HEK293T (cell line): Measurements from ENCODE around the gene NXNL1.
"Not testable (repeated sequence)": the region's sequence is repeated elsewhere in the genome, so short reads cannot be mapped to it uniquely, and the experiment has no call there.

Source experiments
- CTCF ChIA-PET: fragments of 350-600 bp; formaldehyde crosslinking; extraction: SDS; loops from one replicate; lab custom pipeline; 2021; ENCODE audit warnings: antibody characterized with exemption, inconsistent platforms; lab: Yijun Ruan, JAX
- POLR2A ChIA-PET: fragments of 350-600 bp; formaldehyde crosslinking; extraction: SDS; loops from one replicate; lab custom pipeline; 2020; ENCODE audit warnings: antibody characterized with exemption, inconsistent platforms; lab: Yijun Ruan, JAX
- DNase-seq: peaks from one replicate; pipeline ENCODE4 v3.0.0; 2012; ENCODE audit warnings: mixed read lengths; ENCODE audit errors: extremely low spot score
- ARNT ChIP-seq: fragments of 450-650 bp; IDR thresholded peaks from 2 replicates; pipeline ENCODE4 v1.6.1; 2017; ENCODE audit warnings: mild to moderate bottlenecking
- BHLHE40 ChIP-seq: fragments of 450-650 bp; IDR thresholded peaks from 2 replicates; pipeline ENCODE4 v1.6.1; 2016; ENCODE audit warnings: mild to moderate bottlenecking, moderate library complexity, borderline replicate concordance
- CTBP1 ChIP-seq: fragments of 450-650 bp; IDR thresholded peaks from 2 replicates; pipeline ENCODE4 v1.6.1; 2016; ENCODE audit warnings: borderline replicate concordance
- ELF4 ChIP-seq: fragments of 450-650 bp; IDR thresholded peaks from 2 replicates; pipeline ENCODE4 v1.6.1; 2017; ENCODE audit warnings: antibody characterized with exemption
- FOXA1 ChIP-seq: fragments of 450-650 bp; IDR thresholded peaks from 2 replicates; pipeline ENCODE4 v1.6.1; 2016; ENCODE audit warnings: mild to moderate bottlenecking
- FOXK2 ChIP-seq: fragments of 450-650 bp; IDR thresholded peaks from 2 replicates; pipeline ENCODE4 v1.6.1; 2016; ENCODE audit warnings: mild to moderate bottlenecking
- FOXM1 ChIP-seq: fragments of 450-650 bp; IDR thresholded peaks from 2 replicates; pipeline ENCODE4 v1.6.1; 2017; ENCODE audit warnings: mild to moderate bottlenecking, borderline replicate concordance
- HDGF ChIP-seq: fragments of 450-650 bp; IDR thresholded peaks from 2 replicates; pipeline ENCODE4 v1.6.1; 2017; ENCODE audit warnings: antibody characterized with exemption, borderline replicate concordance
- L3MBTL2 ChIP-seq: fragments of 450-650 bp; conservative IDR thresholded peaks from 2 replicates; pipeline ENCODE4 v1.6.1; 2016; ENCODE audit warnings: mild to moderate bottlenecking
- LEF1 ChIP-seq: fragments of 450-650 bp; IDR thresholded peaks from 2 replicates; pipeline ENCODE4 v1.6.1; 2017; ENCODE audit warnings: mild to moderate bottlenecking, borderline replicate concordance
- NFRKB ChIP-seq: fragments of 450-650 bp; IDR thresholded peaks from 2 replicates; pipeline ENCODE4 v1.6.1; 2016; ENCODE audit warnings: mild to moderate bottlenecking, moderate library complexity
- PKNOX1 ChIP-seq: fragments of 450-650 bp; IDR thresholded peaks from 2 replicates; pipeline ENCODE4 v1.6.1; 2016
- SP1 ChIP-seq: fragments of 450-650 bp; IDR thresholded peaks from 2 replicates; pipeline ENCODE4 v1.6.1; 2017
- SUZ12 ChIP-seq: fragments of 450-650 bp; IDR thresholded peaks from 2 replicates; pipeline ENCODE4 v1.6.1; 2016; ENCODE audit warnings: mild to moderate bottlenecking
- TARDBP ChIP-seq: fragments of 450-650 bp; IDR thresholded peaks from 2 replicates; pipeline ENCODE4 v1.6.1; 2016
- ZNF384 ChIP-seq: fragments of 450-650 bp; IDR thresholded peaks from 2 replicates; pipeline ENCODE4 v1.6.1; 2016

NXNL1 gene

GRCh38 chr19:17460372-17461230, at the start of gene NXNL1:
TSS of gene NXNL1 (minus strand) at chr19:17460926. CDS start at chr19:17460869, 57 bp downstream.
- POLR2A ChIA-PET, result interaction anchor here (1.0 kb wide), 1 partner anchor 10 kb away, joined by 3 read pairs; no protein-coding TSS in a partner anchor
- no peak for TF ChIP-seq PKNOX1
- no peak for TF ChIP-seq BHLHE40
- no peak for TF ChIP-seq SUZ12
- TF ChIP-seq ARNT, result no peak
- no peak for DNase-seq
- CTCF ChIA-PET, result interaction anchor here (0.8 kb wide), 1 partner anchor 12 kb away, joined by 4 read pairs; the partner anchor contains the start of gene TMEM221

GRCh38 chr19:17508558-17508933, 47.8 kb upstream of the NXNL1 start:
- CTCF ChIA-PET, result interaction anchor here (1.2 kb wide), 1 partner anchor 12 kb away, joined by 13 read pairs; no protein-coding TSS in a partner anchor
- DNase-seq, result not testable (repeated sequence)
- POLR2A ChIA-PET, result interaction anchor here (0.6 to 1.6 kb wide), 3 partner anchors 11 to 38 kb away, joined by 3 to 4 read pairs (median 3); no protein-coding TSS in a partner anchor

GRCh38 chr19:17506745-17507144, 46.0 kb upstream of the NXNL1 start:
- TF ChIP-seq TARDBP (no peak), BHLHE40 (no peak), NFRKB (no peak)
- ChIA-PET CTCF (interaction anchor here (1.0 kb wide), 1 partner anchor 9 kb away, joined by 3 read pairs; no protein-coding TSS in a partner anchor), POLR2A (interaction anchor here (1.6 kb wide), 1 partner anchor 70 kb away, joined by 3 read pairs; no protein-coding TSS in a partner anchor)
- no peak for DNase-seq

- ChIA-PET POLR2A (interaction anchor here (0.6 to 1.6 kb wide), 2 partner anchors 71 to 354 kb away, joined by 3 read pairs; partner anchors contain the start of gene RPL18A), CTCF (interaction anchor here (0.6 to 1.0 kb wide), 2 partner anchors 9 to 72 kb away, joined by 3 to 4 read pairs; no protein-coding TSS in a partner anchor)
- DNase-seq, result no peak
- TF ChIP-seq NFRKB, result no peak
- no peak for TF ChIP-seq CTBP1
- no peak for TF ChIP-seq LEF1
- TF ChIP-seq ARNT, result no peak
- TF ChIP-seq SUZ12, result no peak
- TF ChIP-seq FOXA1, result no peak
- TF ChIP-seq L3MBTL2, result no peak
- TF ChIP-seq BHLHE40, result no peak
- no peak for TF ChIP-seq ELF4
- no peak for TF ChIP-seq HDGF
- no peak for TF ChIP-seq ZNF384
- no peak for TF ChIP-seq FOXM1
- no peak for TF ChIP-seq FOXK2
- TF ChIP-seq TARDBP, result no peak
- no peak for TF ChIP-seq SP1
- no peak for TF ChIP-seq PKNOX1
Measured at GRCh38 chr19:17505223-17505622, 44.5 kb upstream of the NXNL1 start.

- ChIA-PET CTCF (interaction anchor here (1.0 kb wide), 1 partner anchor 8 kb away, joined by 4 read pairs; no protein-coding TSS in a partner anchor), POLR2A (no interaction called here)
- DNase-seq, result no peak
- TF ChIP-seq FOXA1, result no peak
- no peak for TF ChIP-seq SUZ12
Measured at GRCh38 chr19:17504456-17504855, 43.7 kb upstream of the NXNL1 start.

GRCh38 chr19:17504030-17504429, 43.3 kb upstream of the NXNL1 start:
- ChIA-PET CTCF (no interaction called here), POLR2A (no interaction called here)
- TF ChIP-seq ARNT (no peak), SP1 (no peak), HDGF (no peak), CTBP1 (no peak), PKNOX1 (no peak), FOXA1 (no peak), BHLHE40 (no peak), LEF1 (no peak), L3MBTL2 (no peak), TARDBP (no peak), FOXK2 (no peak), SUZ12 (no peak), ZNF384 (no peak), FOXM1 (no peak), ELF4 (no peak)
- no peak for DNase-seq

- no peak for TF ChIP-seq L3MBTL2
- no peak for TF ChIP-seq SUZ12
- no peak for TF ChIP-seq FOXA1
- no peak for TF ChIP-seq ELF4
- TF ChIP-seq LEF1, result no peak
- no peak for TF ChIP-seq NFRKB
- CTCF ChIA-PET, result no interaction called here
- no peak for DNase-seq
- POLR2A ChIA-PET, result no interaction called here
Measured at GRCh38 chr19:17503240-17503639, 42.5 kb upstream of the NXNL1 start.
